ENCODE data around the gene SH3TC1. TPM values are rescaled to one million over a fixed set of nuclear protein-coding genes. Genes with fewer than 3 reads are reported as not detected.

SH3TC1 gene
- total and polyA plus RNA-seq, 2 of the 13 experiments (the other 11 are each of a cell fraction or from before 2014, with no cell fraction given) = 14.9 to 21.8 TPM

GRCh38 chr4:8238515-8239053, 39.5 kb downstream of the SH3TC1 start (continued):
- TF ChIP-seq ZMAT3 (CRISPR knock-in tag; conservative IDR thresholded peaks at IDR 0.05) = peak; percentile 45; the same call in 1 of the 2 replicates
- no peak for TF ChIP-seq KMT2A (CRISPR knock-in tag; IDR thresholded peaks at IDR 0.05)
- TF ChIP-seq ZNF12 (CRISPR knock-in tag; IDR thresholded peaks at IDR 0.05) = no peak
- peak; percentile 7; the same call in 1 of the 2 replicates for TF ChIP-seq ZHX1 (CRISPR knock-in tag; IDR thresholded peaks at IDR 0.05; ENCODE audit: low read depth)
- 0 out of 2 replicates have a peak, but pooled peaks have one; percentile 33 for TF ChIP-seq IKZF5 (CRISPR knock-in tag; IDR thresholded peaks at IDR 0.05)
- peak; percentile 86 for TF ChIP-seq SKI (IDR thresholded peaks at IDR 0.05; ENCODE audit: partially characterized antibody)
- no peak for TF ChIP-seq GABPB1 (CRISPR knock-in tag; IDR thresholded peaks at IDR 0.05)
- no peak for TF ChIP-seq ZSCAN21 (CRISPR knock-in tag; IDR thresholded peaks at IDR 0.05; ENCODE audit: borderline replicate concordance)
- peak; percentile 68; the same call in 1 of the 2 replicates for TF ChIP-seq FOXC1 (CRISPR knock-in tag; IDR thresholded peaks at IDR 0.05; ENCODE audit: borderline replicate concordance)
- no peak for TF ChIP-seq GATA4 (IDR thresholded peaks at IDR 0.05; ENCODE audit: borderline replicate concordance, low read depth)
- peak; percentile 81 for TF ChIP-seq ZMYM2 (CRISPR knock-in tag; IDR thresholded peaks at IDR 0.05)
- TF ChIP-seq HDAC2 (CRISPR knock-in tag; IDR thresholded peaks at IDR 0.05) = peak; percentile 59
- TF ChIP-seq ZNF350 (CRISPR knock-in tag; IDR thresholded peaks at IDR 0.05; ENCODE audit: borderline replicate concordance, low read depth) = peak; percentile 44; the same call in 1 of the 2 replicates
- peak; percentile 66 for TF ChIP-seq ZFX (CRISPR knock-in tag; IDR thresholded peaks at IDR 0.05; ENCODE audit: low read depth)
- peak; percentile 26; the same call in 1 of the 2 replicates for TF ChIP-seq ZNF574 (CRISPR knock-in tag; IDR thresholded peaks at IDR 0.05)
- TF ChIP-seq ZBED4 (CRISPR knock-in tag; IDR thresholded peaks at IDR 0.05; ENCODE audit: borderline replicate concordance) = peak; percentile 20; the same call in 1 of the 2 replicates
- 0 out of 2 replicates have a peak, but pooled peaks have one; percentile 35 for TF ChIP-seq RBFOX2 (IDR thresholded peaks at IDR 0.05; ENCODE audit: low read depth, low read length)
- peak; percentile 74; the same call in 1 of the 2 replicates for TF ChIP-seq SP5 (CRISPR knock-in tag; IDR thresholded peaks at IDR 0.05; ENCODE audit: borderline replicate concordance, low read depth)
- TF ChIP-seq HOXA3 (CRISPR knock-in tag; IDR thresholded peaks at IDR 0.05) = peak; percentile 43; the same call in 1 of the 2 replicates

All from HepG2 (cell line).